Measurements from ENCODE around the gene PICK1. TPM values are rescaled to one million over a fixed set of nuclear protein-coding genes. Genes with fewer than 3 reads are reported as not detected.

PICK1 gene
- polyA plus RNA-seq, 1 donor from 2014 or later: 101 TPM

GRCh38 chr22:38069372-38070249 lies 12.4 kb downstream of the PICK1 start:
- no peak for TF ChIP-seq REST (IDR thresholded peaks at IDR 0.05; ENCODE audit: borderline replicate concordance)
- TF ChIP-seq CTCF (IDR thresholded peaks at IDR 0.05; ENCODE audit: poor library complexity, severe bottlenecking): peak; percentile 66
- TF ChIP-seq MXI1 (conservative IDR thresholded peaks at IDR 0.05; ENCODE audit: poor library complexity, severe bottlenecking): peak; percentile 24
- no peak for TF ChIP-seq EZH2 (IDR thresholded peaks at IDR 0.05; ENCODE audit: borderline replicate concordance, insufficient read depth, low read length, poor library complexity, severe bottlenecking)
- peak; percentile 74 for TF ChIP-seq RAD21 (conservative IDR thresholded peaks at IDR 0.05)
- no peak for TF ChIP-seq TAF1 (IDR thresholded peaks at IDR 0.05; ENCODE audit: low read depth)
- peak; percentile 27 for TF ChIP-seq EP300 (conservative IDR thresholded peaks at IDR 0.05; ENCODE audit: poor library complexity, severe bottlenecking)
- peak; percentile 75 for TF ChIP-seq POLR2AphosphoS5 (IDR thresholded peaks at IDR 0.05)
- TF ChIP-seq SMC3 (conservative IDR thresholded peaks at IDR 0.05; ENCODE audit: poor library complexity): peak; percentile 70
- Histone ChIP-seq H3K27ac (ENCODE audit: low read length) (peak overlapping the region; percentile 43), H3K79me2 (replicated peaks; ENCODE audit: insufficient read depth, low read length) (no peaks in the 10 kb centered on the region), H2AFZ (ENCODE audit: low read depth, low read length) (no peak overlapping the region), H3K9me3 (ENCODE audit: low read length) (no peaks in the 10 kb centered on the region), H3K9ac (ENCODE audit: low read length) (peak overlapping the region; percentile 31), H3F3A (ENCODE audit: insufficient read depth, low read length, poor library complexity, severe bottlenecking) (no peaks in the 10 kb centered on the region), H3K9me2 (ENCODE audit: insufficient read depth, low read length) (no peaks in the 10 kb centered on the region), H4K20me1 (ENCODE audit: insufficient read depth) (no peaks in the 10 kb centered on the region), H3K4me3 (ENCODE audit: low read length) (peak overlapping the region; percentile 23), H3K4me2 (ENCODE audit: low read length) (no peak overlapping the region), H3K36me3 (ENCODE audit: insufficient read depth, low read length) (no peaks in the 10 kb centered on the region), H3K27me3 (ENCODE audit: insufficient read depth, low read depth, low read length) (no peaks in the 10 kb centered on the region)

DNA sequence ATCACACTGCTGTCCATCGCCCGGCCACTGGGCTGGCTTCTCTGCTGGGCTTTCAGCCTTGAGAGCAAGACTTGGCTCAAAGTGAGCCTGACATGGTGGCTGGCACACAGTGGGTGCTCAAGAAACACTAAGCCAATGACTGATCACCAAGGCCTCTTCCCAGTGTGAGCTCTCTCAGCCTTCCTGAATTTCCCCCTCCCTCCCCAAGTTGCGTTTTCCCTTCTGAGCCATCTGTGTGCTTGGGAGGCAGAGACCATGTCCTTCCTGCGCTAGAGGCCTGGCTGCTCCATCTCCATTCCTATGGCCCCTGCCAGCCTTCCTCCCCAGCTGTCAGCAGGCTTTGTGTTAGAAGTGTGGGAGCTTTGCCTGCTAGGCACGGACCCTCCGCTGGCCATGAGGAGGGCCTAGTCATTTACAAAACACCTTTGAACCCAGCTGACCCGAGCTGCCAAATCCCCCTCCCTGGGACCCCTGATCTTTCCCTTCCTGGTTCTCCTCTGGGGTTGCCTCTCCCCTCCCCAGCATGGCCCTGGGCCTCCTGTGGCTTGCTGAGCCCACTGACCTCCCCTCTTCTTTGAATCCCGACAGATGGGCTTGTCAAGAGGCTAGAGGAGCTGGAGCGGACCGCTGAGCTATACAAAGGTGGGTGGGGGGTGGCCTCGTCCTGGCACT lies 13.2 kb downstream of the PICK1 start:
- H3K9ac ChIP-seq (ENCODE audit: low read length): peak overlapping the region; percentile 26
- H3K79me2 ChIP-seq (replicated peaks; ENCODE audit: insufficient read depth, low read length): no peaks in the 10 kb centered on the region
- no peak for TF ChIP-seq POLR2AphosphoS5 (IDR thresholded peaks at IDR 0.05)
- TF ChIP-seq TAF1 (IDR thresholded peaks at IDR 0.05; ENCODE audit: low read depth): no peak
- H3K4me3 ChIP-seq (ENCODE audit: low read length): peak overlapping the region; percentile 23
- H3K9me2 ChIP-seq (ENCODE audit: insufficient read depth, low read length): no peaks in the 10 kb centered on the region
- no peaks in the 10 kb centered on the region for H4K20me1 ChIP-seq (ENCODE audit: insufficient read depth)
- peak overlapping the region; percentile 42 for H3K27ac ChIP-seq (ENCODE audit: low read length)
- H3F3A ChIP-seq (ENCODE audit: insufficient read depth, low read length, poor library complexity, severe bottlenecking): no peaks in the 10 kb centered on the region
- H3K27me3 ChIP-seq (ENCODE audit: insufficient read depth, low read depth, low read length): no peaks in the 10 kb centered on the region
- H3K4me2 ChIP-seq (ENCODE audit: low read length): no peak overlapping the region
- no peaks in the 10 kb centered on the region for H3K9me3 ChIP-seq (ENCODE audit: low read length)
- no peaks in the 10 kb centered on the region for H3K36me3 ChIP-seq (ENCODE audit: insufficient read depth, low read length)
- H2AFZ ChIP-seq (ENCODE audit: low read depth, low read length): no peak overlapping the region
